BJ (cell line): ENCODE data around the gene HTR3B. TPM values are rescaled to one million over a fixed set of nuclear protein-coding genes. Genes with fewer than 3 reads are reported as not detected.
"Not testable (repeated sequence)": the region's sequence is repeated elsewhere in the genome, so short reads cannot be mapped to it uniquely, and the experiment has no call there.

Experiments
- CTCF ChIA-PET: fragments of 350-600 bp; formaldehyde crosslinking; extraction: SDS; loops from one replicate; lab custom pipeline; 2021; ENCODE audit warnings: antibody characterized with exemption, inconsistent platforms; lab: Yijun Ruan, JAX
- POLR2A ChIA-PET: fragments of 300-600 bp; sonication (Branson Sonifier 250); formaldehyde crosslinking; extraction: SDS; loops from one replicate; lab custom pipeline; 2021; ENCODE audit warnings: antibody characterized with exemption; lab: Charles Lee
- DNase-seq: peaks from one replicate; pipeline ENCODE4 v3.0.0-alpha.2; 2011; ENCODE audit warnings: low read depth
- H3K27me3 ChIP-seq: 2 replicates; pipeline ENCODE4 v1.6.0; 2011; ENCODE audit warnings: low read length; ENCODE audit not compliant: control insufficient read depth, insufficient read depth
- H3K36me3 ChIP-seq: 2 replicates; pipeline ENCODE4 v1.5.1; 2011; ENCODE audit warnings: low read length; ENCODE audit not compliant: control insufficient read depth, insufficient read depth
- H3K4me3 ChIP-seq: 2 replicates; pipeline ENCODE4 v1.5.1; 2011; ENCODE audit warnings: low read depth, mild to moderate bottlenecking, control low read depth, low read length
- polyA plus RNA-seq: library from polyadenylated mRNA; depleted of rRNA; stranded (reverse); fragments of >200 nt; gene quantifications from 2 replicates; pipeline ENCODE4 v1.2.3, GENCODE V29; 2011
- TF ChIP-seq, protein P1 (sequence below): IDR thresholded peaks from 2 replicates; pipeline ENCODE4 v1.5.1; 2011; ENCODE audit warnings: low read depth, mild to moderate bottlenecking, control low read depth, inconsistent platforms, low read length, moderate library complexity; ENCODE audit not compliant: insufficient read depth

HTR3B gene
- polyA plus RNA-seq, 1 experiment: not detected

GRCh38 chr11:113928311-113928710 lies 23.7 kb downstream of the HTR3B start:
- no peak for DNase-seq
- ChIA-PET CTCF (no interaction called here), POLR2A (no interaction called here)
- Histone ChIP-seq H3K27me3 (no peaks in the 10 kb centered on the region), H3K4me3 (no peak overlapping the region), H3K36me3 (no peaks in the 10 kb centered on the region)
- TF ChIP-seq, protein P1, sequence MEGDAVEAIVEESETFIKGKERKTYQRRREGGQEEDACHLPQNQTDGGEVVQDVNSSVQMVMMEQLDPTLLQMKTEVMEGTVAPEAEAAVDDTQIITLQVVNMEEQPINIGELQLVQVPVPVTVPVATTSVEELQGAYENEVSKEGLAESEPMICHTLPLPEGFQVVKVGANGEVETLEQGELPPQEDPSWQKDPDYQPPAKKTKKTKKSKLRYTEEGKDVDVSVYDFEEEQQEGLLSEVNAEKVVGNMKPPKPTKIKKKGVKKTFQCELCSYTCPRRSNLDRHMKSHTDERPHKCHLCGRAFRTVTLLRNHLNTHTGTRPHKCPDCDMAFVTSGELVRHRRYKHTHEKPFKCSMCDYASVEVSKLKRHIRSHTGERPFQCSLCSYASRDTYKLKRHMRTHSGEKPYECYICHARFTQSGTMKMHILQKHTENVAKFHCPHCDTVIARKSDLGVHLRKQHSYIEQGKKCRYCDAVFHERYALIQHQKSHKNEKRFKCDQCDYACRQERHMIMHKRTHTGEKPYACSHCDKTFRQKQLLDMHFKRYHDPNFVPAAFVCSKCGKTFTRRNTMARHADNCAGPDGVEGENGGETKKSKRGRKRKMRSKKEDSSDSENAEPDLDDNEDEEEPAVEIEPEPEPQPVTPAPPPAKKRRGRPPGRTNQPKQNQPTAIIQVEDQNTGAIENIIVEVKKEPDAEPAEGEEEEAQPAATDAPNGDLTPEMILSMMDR: no peak

- CTCF ChIA-PET: no interaction called here
- H3K27me3 ChIP-seq: no peaks in the 10 kb centered on the region
- H3K4me3 ChIP-seq: no peak overlapping the region
- DNase-seq: no peak
- no peaks in the 10 kb centered on the region for H3K36me3 ChIP-seq
- TF ChIP-seq, protein P1: no peak
- POLR2A ChIA-PET: no interaction called here
Measured at GRCh38 chr11:113932788-113933187, 28.2 kb downstream of the HTR3B start.

GRCh38 chr11:113934193-113934592 lies 29.6 kb downstream of the HTR3B start:
- CTCF ChIA-PET: interaction anchor here (0.6 kb wide), 1 partner anchor 406 kb away, joined by 3 read pairs; no protein-coding TSS in a partner anchor
- DNase-seq, H3K36me3 ChIP-seq, POLR2A ChIA-PET, H3K4me3 ChIP-seq, H3K27me3 ChIP-seq: not testable (repeated sequence)

- DNase-seq: no peak
- Histone ChIP-seq H3K4me3 (no peak overlapping the region), H3K27me3 (no peaks in the 10 kb centered on the region), H3K36me3 (no peaks in the 10 kb centered on the region)
- ChIA-PET POLR2A (no interaction called here), CTCF (interaction anchor here (0.6 kb wide), 1 partner anchor 405 kb away, joined by 3 read pairs; no protein-coding TSS in a partner anchor)
- TF ChIP-seq, protein P1: no peak
Measured at GRCh38 chr11:113934761-113935160, 30.2 kb downstream of the HTR3B start.

DNA sequence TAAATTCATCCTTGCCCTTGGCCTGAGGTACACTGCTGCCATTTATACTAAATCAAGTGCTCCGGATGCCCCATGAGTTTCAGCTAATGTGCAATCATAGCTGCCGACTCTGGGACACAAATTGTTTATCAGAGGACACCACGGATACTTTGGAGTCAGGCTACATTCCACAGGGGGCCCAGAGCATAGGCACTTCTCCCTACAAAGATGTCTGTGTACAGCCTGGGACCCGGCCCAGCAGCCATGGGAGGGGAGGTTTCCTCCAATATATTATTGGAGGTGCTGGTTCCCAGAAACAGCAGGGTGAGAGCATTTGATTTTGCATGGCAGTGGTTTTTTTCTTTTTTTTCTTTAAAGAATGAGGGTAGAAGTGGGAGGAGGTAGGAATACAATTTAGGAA lies 31.3 kb downstream of the HTR3B start:
- CTCF ChIA-PET: no interaction called here
- DNase-seq: no peak
- Histone ChIP-seq H3K4me3 (no peak overlapping the region), H3K27me3 (no peaks in the 10 kb centered on the region), H3K36me3 (no peaks in the 10 kb centered on the region)
- TF ChIP-seq, protein P1: no peak
- POLR2A ChIA-PET: no interaction called here

GRCh38 chr11:113937918-113938317 lies 33.3 kb downstream of the HTR3B start:
- DNase-seq: no peak
- CTCF ChIA-PET: no interaction called here
- H3K27me3 ChIP-seq: no peaks in the 10 kb centered on the region
- TF ChIP-seq, protein P1: no peak
- POLR2A ChIA-PET: no interaction called here
- no peaks in the 10 kb centered on the region for H3K36me3 ChIP-seq
- no peak overlapping the region for H3K4me3 ChIP-seq
